Stimulated activated CD8-positive, alpha-beta memory T cell treated with anti-CD3 and anti-CD28 coated beads, Interleukin-7, amount 100 ng/mL, for 1 hour (primary cell): ENCODE data around the gene TRIM65.
"Not testable (repeated sequence)": the region's sequence is repeated elsewhere in the genome, so short reads cannot be mapped to it uniquely, and the experiment has no call there.

Experiments used
- DNase-seq, 2 donors: peaks; one replicate each; pipeline ENCODE4 v3.0.0-alpha.2; 2020; ENCODE audit warnings: low read depth in 2 of 2

The TRIM65 gene

GRCh38 chr17:75851693-75851991 lies 45.1 kb downstream of the TRIM65 start:
- DNase-seq, result not testable (repeated sequence)

GRCh38 chr17:75850928-75851692 lies 45.6 kb downstream of the TRIM65 start:
- no peak for DNase-seq

GRCh38 chr17:75849724-75850123 lies 47.0 kb downstream of the TRIM65 start:
- no peak for DNase-seq

GRCh38 chr17:75849279-75849646 lies 47.5 kb downstream of the TRIM65 start:
- no peak for DNase-seq

- peak; percentile 53 to 77 for DNase-seq
Measured at GRCh38 chr17:75848523-75849278, 48.0 kb downstream of the TRIM65 start.

GRCh38 chr17:75847614-75848522 lies 48.9 kb downstream of the TRIM65 start:
- no peak for DNase-seq

- no peak for DNase-seq
Measured at GRCh38 chr17:75846692-75847613, 49.8 kb downstream of the TRIM65 start.

GRCh38 chr17:75845933-75846691 lies 50.6 kb downstream of the TRIM65 start:
- DNase-seq, result no peak

- no peak for DNase-seq
Measured at GRCh38 chr17:75845058-75845711, 51.6 kb downstream of the TRIM65 start.

- DNase-seq, result no peak
Measured at GRCh38 chr17:75844530-75845057, 52.2 kb downstream of the TRIM65 start.

- peak in 1 of 2 donors; percentile 33 for DNase-seq
Measured at GRCh38 chr17:75843577-75844529, 52.9 kb downstream of the TRIM65 start, which contains the start of gene UNC13D. Gene UNC13D (minus strand): TSS chr17:75844404. CDS start chr17:75844337, 67 bp downstream.

GRCh38 chr17:75842963-75843576 lies 53.7 kb downstream of the TRIM65 start:
- no peak for DNase-seq

- DNase-seq, result no peak
Measured at GRCh38 chr17:75842411-75842810, 54.3 kb downstream of the TRIM65 start.

GRCh38 chr17:75840799-75841164 lies 56.0 kb downstream of the TRIM65 start:
- no peak for DNase-seq

- no peak for DNase-seq
Measured at GRCh38 chr17:75839942-75840798, 56.6 kb downstream of the TRIM65 start.
